WTC11 (cell line): Measurements from ENCODE around the gene EXTL1. TPM values are rescaled to one million over a fixed set of nuclear protein-coding genes. Genes with fewer than 3 reads are reported as not detected.

Source experiments
- ATAC-seq: fragments of 200-7000 bp; cut with Tn5 transposase; 2 replicates; pipeline ENCODE4 v1.10.0; 2021; ENCODE audit warnings: mild to moderate bottlenecking, moderate library complexity
- CTCF ChIA-PET: fragments of 300-600 bp; sonication (Branson Sonifier 250); formaldehyde crosslinking; loops from one replicate; lab custom pipeline; 2021; ENCODE audit warnings: antibody characterized with exemption; lab: Charles Lee
- POLR2A ChIA-PET: fragments of 350-600 bp; sonication (Branson Sonifier 250); formaldehyde crosslinking; loops from one replicate; lab custom pipeline; 2021; ENCODE audit warnings: antibody characterized with exemption; lab: Charles Lee
- DNase-seq: peaks from one replicate; pipeline ENCODE4 v3.0.0; 2021; ENCODE audit warnings: low spot score
- H3K27ac Mint-ChIP-seq: 2 replicates; pipeline ENCODE4 v1.8.0; 2021; ENCODE audit warnings: mixed read lengths
- H3K27me3 Mint-ChIP-seq: 2 replicates; pipeline ENCODE4 v1.8.0; 2021; ENCODE audit warnings: low read depth, mild to moderate bottlenecking, moderate library complexity, mixed read lengths
- H3K36me3 Mint-ChIP-seq: 2 replicates; pipeline ENCODE4 v1.8.0; 2021; ENCODE audit warnings: mixed read lengths
- H3K4me1 Mint-ChIP-seq: 2 replicates; pipeline ENCODE4 v1.8.0; 2022; ENCODE audit warnings: mixed read lengths
- H3K4me3 Mint-ChIP-seq: 2 replicates; pipeline ENCODE4 v1.8.0; 2021; ENCODE audit warnings: mild to moderate bottlenecking, moderate library complexity, mixed read lengths
- H3K9me3 Mint-ChIP-seq: 2 replicates; pipeline ENCODE4 v1.8.0; 2021; ENCODE audit warnings: mixed read lengths
- EMX1 ChIP-seq: fragments of 250-450 bp; sonication (Bioruptor Pico); IDR thresholded peaks from 2 replicates; pipeline ENCODE4 v1.8.0; 2021; ENCODE audit warnings: mild to moderate bottlenecking
- FOXJ3 ChIP-seq: sonication (generic); formaldehyde crosslinking; IDR thresholded peaks from 2 replicates; pipeline ENCODE4 v1.9.0; 2021; ENCODE audit warnings: missing genetic modification reagents, mild to moderate bottlenecking, borderline replicate concordance
- JUN ChIP-seq: sonication (generic); formaldehyde crosslinking; IDR thresholded peaks from 2 replicates; pipeline ENCODE4 v1.8.0; 2023; ENCODE audit warnings: mild to moderate bottlenecking, missing genetic modification reagents
- RORB ChIP-seq: fragments of 250-450 bp; sonication (Bioruptor Pico); IDR thresholded peaks from 2 replicates; pipeline ENCODE4 v1.9.0; 2021; ENCODE audit warnings: mild to moderate bottlenecking
- SMAD3 ChIP-seq: sonication (generic); formaldehyde crosslinking; IDR thresholded peaks from 2 replicates; pipeline ENCODE4 v1.8.0; 2022; ENCODE audit warnings: missing genetic modification reagents, mild to moderate bottlenecking, borderline replicate concordance
- SMAD4 ChIP-seq: sonication (generic); formaldehyde crosslinking; IDR thresholded peaks from 2 replicates; pipeline ENCODE4 v1.8.0; 2022; ENCODE audit warnings: mild to moderate bottlenecking, missing genetic modification reagents
- TEAD1 ChIP-seq: sonication (generic); formaldehyde crosslinking; IDR thresholded peaks from 2 replicates; pipeline ENCODE4 v1.8.0; 2022; ENCODE audit warnings: mild to moderate bottlenecking, missing genetic modification reagents
- ZBTB21 ChIP-seq: sonication (generic); formaldehyde crosslinking; IDR thresholded peaks from 2 replicates; pipeline ENCODE4 v1.8.1; 2023; ENCODE audit warnings: mild to moderate bottlenecking, missing genetic modification reagents, borderline replicate concordance
- ZNF219 ChIP-seq: sonication (generic); formaldehyde crosslinking; IDR thresholded peaks from 2 replicates; pipeline ENCODE4 v1.8.0; 2023; ENCODE audit warnings: missing genetic modification reagents, mild to moderate bottlenecking, borderline replicate concordance
- ZNF396 ChIP-seq: fragments of 250-450 bp; sonication (Bioruptor Pico); IDR thresholded peaks from 2 replicates; pipeline ENCODE4 v1.8.0; 2021; ENCODE audit warnings: mild to moderate bottlenecking, moderate library complexity, borderline replicate concordance
- total RNA-seq: library from RNA; stranded (reverse); gene quantifications from 3 replicates; pipeline ENCODE4 v1.2.3, GENCODE V29; 2021
- TF ChIP-seq, protein P1 (sequence below): sonication (generic); formaldehyde crosslinking; IDR thresholded peaks from 2 replicates; pipeline ENCODE4 v1.8.0; 2022; ENCODE audit warnings: mild to moderate bottlenecking, missing genetic modification reagents
- TF ChIP-seq, protein P2 (sequence below): sonication (generic); formaldehyde crosslinking; IDR thresholded peaks from 2 replicates; pipeline ENCODE4 v1.8.1; 2023; ENCODE audit warnings: mild to moderate bottlenecking, missing genetic modification reagents
- TF ChIP-seq, protein P3 (sequence below): sonication (generic); formaldehyde crosslinking; IDR thresholded peaks from 2 replicates; pipeline ENCODE4 v1.8.0; 2023; ENCODE audit warnings: missing genetic modification reagents, mild to moderate bottlenecking, borderline replicate concordance
- TF ChIP-seq, protein P4 (sequence below): fragments of 250-450 bp; sonication (Bioruptor Pico); IDR thresholded peaks from 2 replicates; pipeline ENCODE4 v1.9.0; 2021; ENCODE audit warnings: mild to moderate bottlenecking
- TF ChIP-seq, protein P5 (sequence below): sonication (generic); formaldehyde crosslinking; IDR thresholded peaks from 2 replicates; pipeline ENCODE4 v1.8.1; 2022; ENCODE audit warnings: mild to moderate bottlenecking, moderate library complexity, missing genetic modification reagents
- TF ChIP-seq, protein P6 (sequence below): sonication (generic); formaldehyde crosslinking; IDR thresholded peaks from 2 replicates; pipeline ENCODE4 v1.8.1; 2023; ENCODE audit warnings: mild to moderate bottlenecking, missing genetic modification reagents, moderate library complexity

The EXTL1 gene
- total RNA-seq, 1 experiment from 2014 or later: 2.1 TPM

DNA sequence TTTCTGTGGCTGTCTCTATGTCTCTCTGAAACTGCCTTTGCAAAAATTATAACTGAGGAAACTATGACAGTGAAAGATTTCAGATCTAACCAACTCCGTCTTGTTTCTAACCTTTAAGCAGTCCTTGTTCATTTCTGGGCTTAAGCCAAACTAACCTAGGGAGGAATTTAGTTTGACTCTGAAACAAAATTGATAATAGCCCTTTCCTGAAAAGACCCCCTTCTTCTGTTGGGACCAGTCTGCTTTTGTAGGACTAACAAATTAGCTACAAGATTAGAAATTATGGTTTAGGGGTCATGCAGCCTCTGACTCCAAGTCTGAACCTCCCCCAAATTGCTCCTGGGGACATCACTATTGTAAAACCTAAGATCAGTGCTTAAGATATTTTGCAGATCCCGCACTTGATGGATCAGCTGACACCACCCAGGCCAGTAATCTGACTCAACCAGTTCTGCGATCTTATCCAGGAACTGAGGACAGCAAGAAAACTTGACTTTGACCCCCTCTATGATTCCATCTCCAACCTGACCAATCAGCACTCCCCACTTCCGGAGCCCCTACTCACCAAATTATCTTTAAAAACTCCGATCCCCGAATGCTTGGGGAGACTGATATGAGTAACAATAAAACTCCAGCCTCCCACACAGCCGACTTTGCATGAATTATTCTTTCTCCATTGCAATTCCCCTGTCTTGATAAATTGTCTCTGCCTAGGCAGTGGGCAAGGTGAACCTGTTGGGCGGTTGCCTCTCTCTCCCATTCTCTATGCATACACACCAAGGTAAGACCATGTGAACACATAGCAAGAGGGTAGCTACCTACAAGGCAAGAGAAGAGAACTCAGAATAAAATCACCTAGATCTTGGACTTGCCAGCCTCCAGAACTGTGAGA, 57.0 kb downstream of the EXTL1 start (continued):
- TF ChIP-seq, protein P1, sequence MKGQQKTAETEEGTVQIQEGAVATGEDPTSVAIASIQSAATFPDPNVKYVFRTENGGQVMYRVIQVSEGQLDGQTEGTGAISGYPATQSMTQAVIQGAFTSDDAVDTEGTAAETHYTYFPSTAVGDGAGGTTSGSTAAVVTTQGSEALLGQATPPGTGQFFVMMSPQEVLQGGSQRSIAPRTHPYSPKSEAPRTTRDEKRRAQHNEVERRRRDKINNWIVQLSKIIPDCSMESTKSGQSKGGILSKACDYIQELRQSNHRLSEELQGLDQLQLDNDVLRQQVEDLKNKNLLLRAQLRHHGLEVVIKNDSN: no peak
- TF ChIP-seq, protein P2, sequence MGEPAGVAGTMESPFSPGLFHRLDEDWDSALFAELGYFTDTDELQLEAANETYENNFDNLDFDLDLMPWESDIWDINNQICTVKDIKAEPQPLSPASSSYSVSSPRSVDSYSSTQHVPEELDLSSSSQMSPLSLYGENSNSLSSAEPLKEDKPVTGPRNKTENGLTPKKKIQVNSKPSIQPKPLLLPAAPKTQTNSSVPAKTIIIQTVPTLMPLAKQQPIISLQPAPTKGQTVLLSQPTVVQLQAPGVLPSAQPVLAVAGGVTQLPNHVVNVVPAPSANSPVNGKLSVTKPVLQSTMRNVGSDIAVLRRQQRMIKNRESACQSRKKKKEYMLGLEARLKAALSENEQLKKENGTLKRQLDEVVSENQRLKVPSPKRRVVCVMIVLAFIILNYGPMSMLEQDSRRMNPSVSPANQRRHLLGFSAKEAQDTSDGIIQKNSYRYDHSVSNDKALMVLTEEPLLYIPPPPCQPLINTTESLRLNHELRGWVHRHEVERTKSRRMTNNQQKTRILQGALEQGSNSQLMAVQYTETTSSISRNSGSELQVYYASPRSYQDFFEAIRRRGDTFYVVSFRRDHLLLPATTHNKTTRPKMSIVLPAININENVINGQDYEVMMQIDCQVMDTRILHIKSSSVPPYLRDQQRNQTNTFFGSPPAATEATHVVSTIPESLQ: no peak
- TF ChIP-seq, protein P3, sequence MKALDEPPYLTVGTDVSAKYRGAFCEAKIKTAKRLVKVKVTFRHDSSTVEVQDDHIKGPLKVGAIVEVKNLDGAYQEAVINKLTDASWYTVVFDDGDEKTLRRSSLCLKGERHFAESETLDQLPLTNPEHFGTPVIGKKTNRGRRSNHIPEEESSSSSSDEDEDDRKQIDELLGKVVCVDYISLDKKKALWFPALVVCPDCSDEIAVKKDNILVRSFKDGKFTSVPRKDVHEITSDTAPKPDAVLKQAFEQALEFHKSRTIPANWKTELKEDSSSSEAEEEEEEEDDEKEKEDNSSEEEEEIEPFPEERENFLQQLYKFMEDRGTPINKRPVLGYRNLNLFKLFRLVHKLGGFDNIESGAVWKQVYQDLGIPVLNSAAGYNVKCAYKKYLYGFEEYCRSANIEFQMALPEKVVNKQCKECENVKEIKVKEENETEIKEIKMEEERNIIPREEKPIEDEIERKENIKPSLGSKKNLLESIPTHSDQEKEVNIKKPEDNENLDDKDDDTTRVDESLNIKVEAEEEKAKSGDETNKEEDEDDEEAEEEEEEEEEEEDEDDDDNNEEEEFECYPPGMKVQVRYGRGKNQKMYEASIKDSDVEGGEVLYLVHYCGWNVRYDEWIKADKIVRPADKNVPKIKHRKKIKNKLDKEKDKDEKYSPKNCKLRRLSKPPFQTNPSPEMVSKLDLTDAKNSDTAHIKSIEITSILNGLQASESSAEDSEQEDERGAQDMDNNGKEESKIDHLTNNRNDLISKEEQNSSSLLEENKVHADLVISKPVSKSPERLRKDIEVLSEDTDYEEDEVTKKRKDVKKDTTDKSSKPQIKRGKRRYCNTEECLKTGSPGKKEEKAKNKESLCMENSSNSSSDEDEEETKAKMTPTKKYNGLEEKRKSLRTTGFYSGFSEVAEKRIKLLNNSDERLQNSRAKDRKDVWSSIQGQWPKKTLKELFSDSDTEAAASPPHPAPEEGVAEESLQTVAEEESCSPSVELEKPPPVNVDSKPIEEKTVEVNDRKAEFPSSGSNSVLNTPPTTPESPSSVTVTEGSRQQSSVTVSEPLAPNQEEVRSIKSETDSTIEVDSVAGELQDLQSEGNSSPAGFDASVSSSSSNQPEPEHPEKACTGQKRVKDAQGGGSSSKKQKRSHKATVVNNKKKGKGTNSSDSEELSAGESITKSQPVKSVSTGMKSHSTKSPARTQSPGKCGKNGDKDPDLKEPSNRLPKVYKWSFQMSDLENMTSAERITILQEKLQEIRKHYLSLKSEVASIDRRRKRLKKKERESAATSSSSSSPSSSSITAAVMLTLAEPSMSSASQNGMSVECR (CRISPR knock-in tag): no peak
- TF ChIP-seq ZBTB21 (CRISPR knock-in tag): no peak
- no peak for TF ChIP-seq ZNF219 (CRISPR knock-in tag)

DNA sequence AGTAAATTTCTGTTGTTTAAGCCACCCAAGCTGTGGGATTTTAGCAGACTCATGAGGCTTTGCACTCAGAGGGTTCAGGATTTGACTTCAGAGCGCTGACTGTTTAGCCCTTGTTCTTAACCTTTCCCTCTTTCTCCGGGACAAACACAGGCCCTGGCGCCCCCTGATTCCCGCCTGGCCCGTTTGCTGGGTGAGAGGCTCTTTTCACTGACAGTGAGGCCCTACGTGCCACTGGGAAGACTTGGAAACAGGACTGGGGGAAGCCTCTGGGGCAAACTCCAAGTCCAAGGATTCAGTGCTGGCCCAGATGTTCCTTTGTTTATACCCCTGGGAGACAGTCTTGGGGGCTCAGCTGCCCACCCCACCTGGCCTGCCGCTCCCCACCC, 57.6 kb downstream of the EXTL1 start:
- H3K36me3 Mint-ChIP-seq: no peaks in the 10 kb centered on the region
- no peak for TF ChIP-seq ZNF396 (CRISPR knock-in tag)
- TF ChIP-seq, protein P4, sequence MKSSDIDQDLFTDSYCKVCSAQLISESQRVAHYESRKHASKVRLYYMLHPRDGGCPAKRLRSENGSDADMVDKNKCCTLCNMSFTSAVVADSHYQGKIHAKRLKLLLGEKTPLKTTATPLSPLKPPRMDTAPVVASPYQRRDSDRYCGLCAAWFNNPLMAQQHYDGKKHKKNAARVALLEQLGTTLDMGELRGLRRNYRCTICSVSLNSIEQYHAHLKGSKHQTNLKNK (CRISPR knock-in tag): no peak
- TF ChIP-seq JUN (CRISPR knock-in tag): no peak
- TF ChIP-seq FOXJ3: no peak
- no peak for TF ChIP-seq EMX1 (CRISPR knock-in tag)
- H3K4me1 Mint-ChIP-seq: peaks cover 14% of the 10 kb centered on the region
- peaks cover 3% of the 10 kb centered on the region for H3K27me3 Mint-ChIP-seq
- H3K4me3 Mint-ChIP-seq: no peak overlapping the region
- ATAC-seq (peak; percentile 24; the same call in 1 of the 2 replicates), DNase-seq (no peak)
- ChIA-PET CTCF (interaction anchor here (1.0 kb wide), 1 partner anchor 66 kb away, joined by 4 read pairs; no protein-coding TSS in a partner anchor), POLR2A (no interaction called here)
- no peaks in the 10 kb centered on the region for H3K9me3 Mint-ChIP-seq
- no peak overlapping the region for H3K27ac Mint-ChIP-seq

DNA sequence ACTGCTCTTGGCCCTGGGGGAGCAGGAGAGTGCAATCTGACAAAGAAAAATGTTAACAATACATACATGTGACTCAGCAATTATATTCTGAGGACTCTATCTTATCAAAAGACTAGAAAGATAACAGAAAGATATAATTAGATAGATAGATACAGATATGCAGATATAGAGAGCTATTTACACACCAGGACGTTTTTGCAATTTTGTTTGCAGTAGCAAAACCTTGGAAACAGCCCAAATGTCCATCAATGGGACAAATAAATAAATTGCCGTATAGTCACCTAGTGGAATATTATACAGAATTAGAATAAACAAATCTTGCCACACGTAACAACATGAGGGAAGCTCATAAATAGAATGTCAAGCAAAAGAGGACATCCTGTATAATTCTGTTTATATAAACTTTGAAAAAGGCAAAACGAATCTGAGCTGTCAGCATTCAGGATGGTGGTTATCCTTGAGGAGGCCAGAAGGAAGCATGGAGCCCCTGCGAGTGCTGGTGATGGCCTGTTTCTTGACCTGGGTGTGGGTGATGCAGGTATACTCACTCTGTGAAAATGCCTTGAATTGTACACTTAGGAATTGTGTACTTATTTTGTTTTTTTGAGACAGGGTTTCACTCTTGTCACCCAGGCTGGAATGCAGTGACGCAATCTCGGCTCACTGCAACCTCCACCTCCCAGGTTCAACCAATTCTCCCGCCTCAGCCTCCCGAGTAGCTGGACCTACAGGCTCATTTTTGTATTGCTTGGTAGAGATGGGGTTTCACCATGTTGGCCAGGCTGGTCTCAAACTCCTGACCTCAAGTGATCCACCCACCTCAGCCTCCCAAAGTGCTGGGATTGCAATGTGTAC, 58.6 kb downstream of the EXTL1 start:
- ChIA-PET CTCF (interaction anchor here (1.4 to 1.9 kb wide), 2 partner anchors 44 to 65 kb away, joined by 4 read pairs; no protein-coding TSS in a partner anchor), POLR2A (no interaction called here)

More for the DNA sequence above, 58.6 kb downstream of the EXTL1 start:
- TF ChIP-seq SMAD4: no peak
- TF ChIP-seq SMAD3 (CRISPR knock-in tag): no peak
- TF ChIP-seq, protein P5, sequence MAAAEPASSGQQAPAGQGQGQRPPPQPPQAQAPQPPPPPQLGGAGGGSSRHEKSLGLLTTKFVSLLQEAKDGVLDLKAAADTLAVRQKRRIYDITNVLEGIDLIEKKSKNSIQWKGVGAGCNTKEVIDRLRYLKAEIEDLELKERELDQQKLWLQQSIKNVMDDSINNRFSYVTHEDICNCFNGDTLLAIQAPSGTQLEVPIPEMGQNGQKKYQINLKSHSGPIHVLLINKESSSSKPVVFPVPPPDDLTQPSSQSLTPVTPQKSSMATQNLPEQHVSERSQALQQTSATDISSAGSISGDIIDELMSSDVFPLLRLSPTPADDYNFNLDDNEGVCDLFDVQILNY (CRISPR knock-in tag): no peak
- no peak for TF ChIP-seq TEAD1 (CRISPR knock-in tag)
- TF ChIP-seq RORB: no peak
- TF ChIP-seq, protein P6, sequence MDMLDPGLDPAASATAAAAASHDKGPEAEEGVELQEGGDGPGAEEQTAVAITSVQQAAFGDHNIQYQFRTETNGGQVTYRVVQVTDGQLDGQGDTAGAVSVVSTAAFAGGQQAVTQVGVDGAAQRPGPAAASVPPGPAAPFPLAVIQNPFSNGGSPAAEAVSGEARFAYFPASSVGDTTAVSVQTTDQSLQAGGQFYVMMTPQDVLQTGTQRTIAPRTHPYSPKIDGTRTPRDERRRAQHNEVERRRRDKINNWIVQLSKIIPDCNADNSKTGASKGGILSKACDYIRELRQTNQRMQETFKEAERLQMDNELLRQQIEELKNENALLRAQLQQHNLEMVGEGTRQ: no peak
- no peak for TF ChIP-seq JUN (CRISPR knock-in tag)
- TF ChIP-seq, all 79 proteins: peak for 0
- Mint-ChIP-seq H3K36me3 (no peaks in the 10 kb centered on the region), H3K27me3 (peaks cover 3% of the 10 kb centered on the region), H3K4me3 (no peak overlapping the region), H3K9me3 (no peaks in the 10 kb centered on the region), H3K27ac (no peak overlapping the region), H3K4me1 (peaks cover 14% of the 10 kb centered on the region)
- ATAC-seq (no peak), DNase-seq (no peak)
